K562 (cell line): ENCODE results near the gene HPD. TPM values are rescaled to one million over a fixed set of nuclear protein-coding genes. Genes with fewer than 3 reads are reported as not detected.

Experiments used
- DPF2 ChIP-seq: fragments of 450-650 bp; IDR thresholded peaks from 2 replicates; pipeline ENCODE4 v1.6.1; 2016
- ESRRA ChIP-seq: fragments of 450-650 bp; IDR thresholded peaks from 2 replicates; pipeline ENCODE4 v1.6.1; 2014; ENCODE audit warnings: low read depth, mild to moderate bottlenecking, moderate library complexity, borderline replicate concordance
- ETV1 ChIP-seq: fragments of 450-650 bp; conservative IDR thresholded peaks from 2 replicates; pipeline ENCODE4 v1.6.1; 2016; ENCODE audit warnings: missing genetic modification characterization, control low read depth, low read depth, missing compliant biosample characterization
- HBP1 ChIP-seq: fragments of 450-650 bp; formaldehyde crosslinking; IDR thresholded peaks from 2 replicates; pipeline ENCODE4 v1.4.0; 2022; ENCODE audit warnings: missing genetic modification characterization
- HDAC8 ChIP-seq: fragments of 450-650 bp; IDR thresholded peaks from 2 replicates; pipeline ENCODE4 v1.6.1; 2016; ENCODE audit warnings: mild to moderate bottlenecking, missing genetic modification characterization, moderate library complexity, missing compliant biosample characterization
- MAZ ChIP-seq, 2 experiments: fragments of 450-650 bp in 1 of 2; sonication (generic) in 1 of 2; formaldehyde crosslinking; IDR thresholded peaks in 1 of 2; conservative IDR thresholded peaks in 1 of 2; 2 replicates each; pipeline versions ENCODE4 v1.4.0 to v1.5.0; 2020; ENCODE audit warnings: mild to moderate bottlenecking in 1 of 2, missing genetic modification reagents in 1 of 2
- NCOA2 ChIP-seq, 2 experiments: fragments of 450-650 bp; IDR thresholded peaks; 2 replicates each; pipeline ENCODE4 v1.6.1; 2018; ENCODE audit warnings: mild to moderate bottlenecking in 2 of 2, moderate library complexity in 1 of 2; ENCODE audit not compliant: partially characterized antibody in 2 of 2
- NR2F6 ChIP-seq: fragments of 450-650 bp; formaldehyde crosslinking; IDR thresholded peaks from 2 replicates; pipeline ENCODE4 v1.4.0; 2020; ENCODE audit warnings: mild to moderate bottlenecking
- PBX2 ChIP-seq, 2 experiments: IDR thresholded peaks in 1 of 2; conservative IDR thresholded peaks in 1 of 2; 2 replicates each; pipeline ENCODE4 v1.6.1; 2016; ENCODE audit warnings: low read depth in 2 of 2, mild to moderate bottlenecking in 1 of 2, missing compliant biosample characterization in 1 of 2, missing genetic modification characterization in 1 of 2, moderate library complexity in 1 of 2
- SETDB1 ChIP-seq: IDR thresholded peaks from one replicate; pipeline ENCODE4 v1.6.1; 2012; ENCODE audit warnings: low read length, control low read depth, inconsistent platforms
- TRIM28 ChIP-seq: fragments of 450-650 bp; IDR thresholded peaks from 2 replicates; pipeline ENCODE4 v1.6.1; 2017
- VEZF1 ChIP-seq: fragments of 200-800 bp; sonication (Bioruptor generic); IDR thresholded peaks from 2 replicates; pipeline ENCODE4 v1.6.1; 2017; ENCODE audit warnings: missing genetic modification characterization, missing compliant biosample characterization
- ZBTB49 ChIP-seq: sonication (generic); formaldehyde crosslinking; IDR thresholded peaks from 2 replicates; pipeline ENCODE4 v1.8.0; 2022; ENCODE audit warnings: missing genetic modification reagents, mild to moderate bottlenecking, borderline replicate concordance
- ZNF12 ChIP-seq: sonication (generic); formaldehyde crosslinking; IDR thresholded peaks from 2 replicates; pipeline ENCODE4 v1.4.0; 2020; ENCODE audit warnings: mild to moderate bottlenecking, missing genetic modification reagents
- ZNF121 ChIP-seq: sonication (generic); formaldehyde crosslinking; conservative IDR thresholded peaks from 2 replicates; pipeline ENCODE4 v1.8.0; 2022; ENCODE audit warnings: missing genetic modification reagents
- ZNF280A ChIP-seq: fragments of 450-650 bp; IDR thresholded peaks from 2 replicates; pipeline ENCODE4 v1.6.1; 2018; ENCODE audit warnings: mild to moderate bottlenecking, low read depth; ENCODE audit not compliant: partially characterized antibody
- polyA plus RNA-seq, 8 experiments: library from polyadenylated mRNA; depleted of rRNA in 4 of 8; stranded (reverse) in 5 of 8; unstranded in 3 of 8; fragments of >200 nt; fragmentation: Nextera tagmentation in 2 of 8; fragmentation: Illumina TruSeq in 1 of 8; extraction: Ambion mirVana in 2 of 8; extraction: Trizol in 1 of 8; gene quantifications; 2 replicates each; pipeline versions ENCODE4 v1.2.1 to v1.2.3, GENCODE V29; 2011 to 2014; ENCODE audit warnings: inconsistent platforms in 1 of 8, missing spikeins in 1 of 8
- total RNA-seq, 7 experiments: library from RNA; depleted of rRNA in 6 of 7; stranded (reverse); fragments of >200 nt in 6 of 7; fragmentation: Illumina TruSeq in 2 of 7; extraction: Trizol in 2 of 7; gene quantifications; 2 replicates each; pipeline versions ENCODE4 v1.2.1 to v1.2.3, GENCODE V29; 2011 to 2021; ENCODE audit warnings: low replicate concordance in 1 of 7

Gene HPD
- total and polyA plus RNA-seq, 9 of the 15 experiments (the other 6 are each of a cell fraction or from before 2014, with no cell fraction given), result 0.06 to 0.29 (median 0.07) TPM; not detected in 4

- TF ChIP-seq PBX2 (CRISPR knock-in tag; IDR thresholded peaks at IDR 0.05; ENCODE audit: low read depth) (no peak), PBX2 (tag; conservative IDR thresholded peaks at IDR 0.05; ENCODE audit: low read depth) (no peak), ZNF280A (no peak), TRIM28 (no peak), HBP1 (0 out of 2 replicates have a peak, but pooled peaks have one; percentile 4), NCOA2 (IDR thresholded peaks at IDR 0.05; ENCODE audit: partially characterized antibody in 2 of 2) (no peak), ZBTB49 (CRISPR knock-in tag) (no peak), ZNF121 (CRISPR knock-in tag) (no peak), NR2F6 (CRISPR knock-in tag) (no peak), VEZF1 (CRISPR knock-in tag) (no peak), DPF2 (no peak), ETV1 (tag) (0 out of 2 replicates have a peak, but pooled peaks have one; percentile 6), ESRRA (no peak), ZNF12 (CRISPR knock-in tag) (0 out of 2 replicates have a peak, but pooled peaks have one; percentile 47), MAZ (CRISPR knock-in tag; conservative IDR thresholded peaks at IDR 0.05 in 1 of 2, IDR thresholded peaks at IDR 0.05 in 1 of 2) (peak in 1 of 2 experiments; percentile 27; a peak in 1 of 4 replicates), HDAC8 (no peak), SETDB1 (no peak)
Observed at GRCh38 chr12:121801595-121802484, 56.8 kb downstream of the HPD start (continued).
